ENCODE results near the gene PRKCA.

GRCh38 chr17:66405836-66406677, 103.6 kb downstream of the PRKCA start:
- TF ChIP-seq CTCF (IDR thresholded peaks at IDR 0.05; ENCODE audit: low read depth, low read length) (no peak), POLR2A (IDR thresholded peaks at IDR 0.05; ENCODE audit: extremely low read depth, insufficient read length) (no peak), MAX (IDR thresholded peaks at IDR 0.05; ENCODE audit: low read depth, low read length) (no peak)

Data from NB4 (cell line).